SK-N-SH (cell line): ENCODE measurements around the gene KRT80.

ENCODE experiments used
- CTCF ChIP-seq: fragments of 200-600 bp; sonication (generic); IDR thresholded peaks from 2 replicates; pipeline ENCODE4 v1.6.1; 2017; ENCODE audit warnings: antibody characterized with exemption, mild to moderate bottlenecking, moderate library complexity
- EP300 ChIP-seq, 2 experiments: IDR thresholded peaks; 2 replicates each; pipeline versions ENCODE4 v1.4.0 to v1.6.1; 2012; ENCODE audit warnings: borderline replicate concordance in 1 of 2, low read depth in 1 of 2, low read length in 1 of 2
- FOXM1 ChIP-seq: IDR thresholded peaks from 2 replicates; pipeline ENCODE4 v1.4.0; 2012; ENCODE audit warnings: low read depth, mild to moderate bottlenecking
- MAX ChIP-seq: IDR thresholded peaks from 2 replicates; pipeline ENCODE4 v1.4.0; 2012; ENCODE audit warnings: low read depth

- TF ChIP-seq CTCF (no peak), MAX (no peak), FOXM1 (no peak), EP300 (IDR thresholded peaks at IDR 0.05; ENCODE audit: borderline replicate concordance in 1 of 2, low read depth in 1 of 2, low read length in 1 of 2) (no peak)
Observed at GRCh38 chr12:52232674-52233461, 41.1 kb upstream of the KRT80 start, which contains the start of gene KRT7.
